Central memory CD8-positive, alpha-beta T cell (primary cell): ENCODE measurements around the gene TFIP11.

Experiments
- ATAC-seq: fragments of 150-1000 bp; cut with Tn5 transposase; replicated peaks from 2 replicates; pipeline ENCODE4 v1.10.0; 2022; ENCODE audit warnings: mild to moderate bottlenecking, moderate FRiP score, moderate number of reproducible peaks; ENCODE audit not compliant: poor library complexity, severe bottlenecking; ENCODE audit errors: extremely low read depth
- DNase-seq, 2 donors: peaks; one replicate each; pipeline ENCODE4 v3.0.0; 2021; ENCODE audit warnings: low spot score in 2 of 2
- H3K27ac Mint-ChIP-seq: one replicate; pipeline ENCODE4 v1.8.0; 2022; ENCODE audit warnings: low read depth, mild to moderate bottlenecking, moderate library complexity, mixed read lengths
- H3K27me3 Mint-ChIP-seq: one replicate; pipeline ENCODE4 v1.8.0; 2022; ENCODE audit warnings: mixed read lengths
- H3K36me3 Mint-ChIP-seq: one replicate; pipeline ENCODE4 v1.8.0; 2022; ENCODE audit warnings: mild to moderate bottlenecking, moderate library complexity, mixed read lengths; ENCODE audit not compliant: insufficient read depth
- H3K4me1 Mint-ChIP-seq: one replicate; pipeline ENCODE4 v1.8.0; 2022; ENCODE audit warnings: mixed read lengths
- H3K4me3 Mint-ChIP-seq: one replicate; pipeline ENCODE4 v1.8.0; 2022; ENCODE audit warnings: mild to moderate bottlenecking, moderate library complexity, mixed read lengths
- H3K9me3 Mint-ChIP-seq: one replicate; pipeline ENCODE4 v1.8.0; 2022; ENCODE audit warnings: mixed read lengths

The TFIP11 gene

DNA sequence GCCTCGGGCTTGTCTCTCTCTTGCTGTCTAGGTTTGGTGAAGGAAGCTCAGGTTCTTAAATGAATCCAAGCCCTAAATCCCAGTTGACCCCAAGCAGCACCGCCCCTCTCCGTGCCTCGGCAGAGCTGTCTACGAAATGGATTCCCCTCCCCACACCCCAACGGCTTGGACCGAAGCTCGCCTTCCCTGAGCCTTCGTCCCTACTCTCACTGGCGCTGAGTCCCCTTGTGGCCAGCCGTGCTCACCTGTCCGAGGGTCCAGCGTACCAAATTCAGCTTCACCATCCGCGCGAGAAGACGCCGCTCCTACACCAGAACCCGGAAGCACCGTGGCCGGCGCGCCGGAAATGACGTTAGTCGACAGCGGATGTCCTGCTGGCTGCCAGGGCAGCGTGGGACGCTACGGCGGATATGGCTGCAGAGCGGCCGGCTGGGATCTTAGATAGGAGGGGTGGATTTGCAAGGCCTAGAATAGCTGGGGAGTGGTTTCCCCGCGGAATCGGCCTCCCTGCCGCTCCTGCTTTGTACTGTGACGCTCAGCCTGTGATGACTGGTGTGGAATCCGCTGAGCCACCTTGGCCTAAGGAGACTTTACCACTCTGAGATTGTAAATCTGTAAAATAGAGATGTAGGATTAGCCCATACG lies at the start of gene TFIP11:
TSS of gene TFIP11 (minus strand) at position 325 of the 645 bp plus-strand sequence. CDS start 2,201 bp downstream, outside the sequence.
- peaks cover 38% of the 10 kb centered on the region for H3K4me1 Mint-ChIP-seq

DNA sequence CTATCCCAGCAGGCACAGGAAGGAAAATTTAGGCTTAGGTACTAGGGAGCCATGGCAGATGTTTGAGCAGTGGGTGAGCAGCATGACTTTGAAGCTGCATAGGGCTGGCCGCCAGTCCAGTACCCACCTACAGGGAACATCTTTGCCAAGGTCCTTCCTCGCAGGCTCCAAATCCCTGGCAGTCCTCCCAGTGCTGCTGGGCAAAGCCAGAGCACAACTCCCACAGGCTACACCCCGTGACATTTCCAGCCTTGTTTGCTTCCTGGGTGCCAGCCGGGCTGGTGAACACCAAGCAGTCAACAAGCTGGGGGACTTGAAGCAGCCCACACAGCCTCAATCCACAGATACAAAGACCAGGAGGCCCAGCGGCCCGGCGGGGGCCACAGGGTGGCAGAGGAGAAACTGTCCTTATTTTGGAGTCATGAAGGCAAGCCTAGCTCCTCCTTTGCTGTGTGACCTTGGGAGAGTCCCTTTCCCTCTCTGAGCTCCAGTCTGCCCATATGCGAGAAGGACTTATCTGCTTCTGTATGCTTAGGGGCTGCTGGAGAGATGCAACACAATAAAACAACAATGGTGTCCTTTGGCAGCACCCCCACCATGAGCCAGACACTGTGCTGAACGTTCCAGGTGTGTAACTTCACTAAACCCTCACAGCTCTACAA lies 49.6 kb upstream of the TFIP11 start:
- Mint-ChIP-seq H3K4me3 (no peak overlapping the region), H3K27me3 (no peaks in the 10 kb centered on the region), H3K9me3 (no peaks in the 10 kb centered on the region), H3K4me1 (peaks cover 87% of the 10 kb centered on the region), H3K36me3 (peaks cover 30% of the 10 kb centered on the region), H3K27ac (peak overlapping the region; percentile 41)
- ATAC-seq (no peak), DNase-seq (no peak)

More for the DNA sequence above, at the start of gene TFIP11:
- DNase-seq (peak; percentile 76 to 77), ATAC-seq (peak; percentile 90)
- Mint-ChIP-seq H3K27me3 (no peaks in the 10 kb centered on the region), H3K9me3 (no peaks in the 10 kb centered on the region), H3K27ac (peak within 1 kb of the TSS; percentile 99), H3K4me3 (peak within 1 kb of the TSS; percentile 98), H3K36me3 (peaks cover 32% of the 10 kb centered on the region)

DNA sequence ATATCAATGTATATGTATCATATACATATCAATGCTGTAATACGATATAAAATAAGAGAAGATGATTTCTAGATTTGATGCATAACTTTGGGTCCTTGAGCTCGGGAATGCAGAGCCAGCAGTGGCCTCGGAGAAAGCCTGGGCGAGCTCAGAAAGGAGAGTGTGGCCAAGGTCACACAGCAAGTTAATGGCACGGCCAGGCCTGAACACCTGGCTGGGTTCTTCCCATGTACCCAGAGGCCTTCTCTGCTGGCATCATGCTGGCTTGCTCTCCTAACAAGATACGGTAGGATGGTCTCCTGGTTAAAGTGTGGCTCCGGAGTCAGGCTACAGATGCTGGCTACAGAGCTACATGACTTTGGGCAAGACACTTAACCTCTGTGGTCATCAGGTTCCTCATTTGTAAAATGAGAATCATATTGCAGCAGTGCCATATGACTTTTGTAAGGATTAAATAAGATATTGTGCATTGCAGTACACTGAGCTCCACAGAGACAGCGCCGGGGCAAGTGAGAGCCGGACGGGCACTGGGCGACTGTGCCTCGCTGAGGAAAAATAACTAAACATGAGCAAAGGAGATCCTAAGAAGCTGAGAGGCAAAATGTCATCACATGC lies 47.8 kb upstream of the TFIP11 start:
- ATAC-seq: no peak

DNA sequence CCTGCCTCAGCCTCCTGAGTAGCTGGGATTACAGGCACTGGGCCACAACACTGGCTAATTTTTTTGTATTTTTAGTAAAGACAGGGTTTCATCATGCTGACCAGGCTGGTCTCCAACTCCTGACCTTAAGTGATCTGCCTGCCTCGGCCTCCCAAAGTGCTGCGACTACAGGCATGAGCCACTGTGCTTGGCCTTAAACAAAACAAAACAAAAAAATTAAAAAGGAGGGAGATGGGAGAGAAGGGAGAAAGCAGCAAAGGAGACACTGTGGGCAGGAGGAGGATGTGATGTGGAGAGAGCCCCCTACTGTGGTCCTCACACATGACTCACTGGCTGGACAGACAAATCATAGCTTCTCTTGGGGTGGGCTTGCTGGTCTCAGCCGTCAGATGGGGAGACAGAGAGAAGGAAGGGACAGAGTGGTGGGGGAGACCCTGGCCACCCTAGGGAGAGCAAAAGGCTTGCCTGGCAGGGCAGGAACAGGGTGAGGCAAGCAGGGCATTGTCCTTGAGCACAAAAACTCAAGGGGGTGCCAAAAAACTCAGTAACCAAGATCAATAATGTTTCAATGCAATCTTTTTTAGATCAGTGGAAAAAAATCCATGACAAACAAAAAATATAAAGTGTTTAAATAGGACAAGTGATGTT lies 46.1 kb upstream of the TFIP11 start:
- peaks cover 77% of the 10 kb centered on the region for H3K4me1 Mint-ChIP-seq

More for the DNA sequence above, 47.8 kb upstream of the TFIP11 start:
- no peak overlapping the region for H3K4me3 Mint-ChIP-seq
- H3K27me3 Mint-ChIP-seq: no peaks in the 10 kb centered on the region
- peak overlapping the region; percentile 83 for H3K27ac Mint-ChIP-seq
- no peaks in the 10 kb centered on the region for H3K9me3 Mint-ChIP-seq
- no peak for DNase-seq
- H3K36me3 Mint-ChIP-seq: peaks cover 26% of the 10 kb centered on the region
- peaks cover 79% of the 10 kb centered on the region for H3K4me1 Mint-ChIP-seq

DNA sequence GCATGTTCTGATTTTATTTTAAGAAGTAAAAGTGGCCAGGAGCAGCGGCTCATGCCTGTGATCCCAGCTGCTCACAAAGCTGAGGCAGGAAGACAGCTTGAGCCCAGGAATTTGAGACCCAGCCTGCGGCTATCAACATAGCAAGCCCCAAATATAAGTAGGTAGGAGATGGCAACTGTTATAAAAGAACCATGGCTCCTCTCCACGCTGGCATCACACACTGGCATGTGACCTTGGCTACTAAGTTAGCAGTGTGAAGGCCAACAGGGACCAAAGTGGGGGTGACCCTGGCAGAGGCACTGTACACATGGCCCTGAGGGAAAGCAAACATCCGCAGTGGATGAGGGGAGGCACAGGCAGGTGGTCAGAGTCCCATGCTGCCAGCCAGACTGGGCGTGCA lies 44.6 kb upstream of the TFIP11 start:
- peaks cover 62% of the 10 kb centered on the region for H3K4me1 Mint-ChIP-seq
- DNase-seq (no peak), ATAC-seq (no peak)
- H3K9me3 Mint-ChIP-seq: no peaks in the 10 kb centered on the region
- H3K36me3 Mint-ChIP-seq: peaks cover 12% of the 10 kb centered on the region
- H3K27me3 Mint-ChIP-seq: no peaks in the 10 kb centered on the region
- no peak overlapping the region for H3K4me3 Mint-ChIP-seq
- H3K27ac Mint-ChIP-seq: no peak overlapping the region

More for the DNA sequence above, 46.1 kb upstream of the TFIP11 start:
- peak overlapping the region; percentile 83 for H3K27ac Mint-ChIP-seq
- DNase-seq (no peak), ATAC-seq (no peak)
- H3K9me3 Mint-ChIP-seq: no peaks in the 10 kb centered on the region
- no peak overlapping the region for H3K4me3 Mint-ChIP-seq
- H3K36me3 Mint-ChIP-seq: peaks cover 19% of the 10 kb centered on the region
- no peaks in the 10 kb centered on the region for H3K27me3 Mint-ChIP-seq

DNA sequence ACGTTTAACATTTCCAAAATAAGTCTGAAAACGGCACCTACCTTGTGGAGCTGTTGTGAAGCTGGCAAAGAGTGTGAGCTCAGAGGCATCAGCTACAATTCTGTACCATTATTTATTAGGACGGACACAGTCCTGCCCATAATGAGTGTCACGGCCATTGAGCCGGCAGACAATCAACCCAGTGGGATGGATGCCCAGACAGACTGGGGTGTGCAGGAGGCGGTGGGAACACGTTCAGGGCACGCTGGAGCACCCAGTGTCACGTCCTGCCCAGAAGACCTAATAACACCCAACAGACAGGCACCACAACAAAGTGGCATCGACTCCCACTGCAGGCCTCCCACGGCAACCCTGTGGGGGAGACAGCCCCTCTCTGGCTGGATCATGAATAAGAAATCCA lies 43.2 kb upstream of the TFIP11 start:
- peaks cover 12% of the 10 kb centered on the region for H3K36me3 Mint-ChIP-seq
- no peak overlapping the region for H3K27ac Mint-ChIP-seq
- H3K4me3 Mint-ChIP-seq: no peak overlapping the region
- ATAC-seq (no peak), DNase-seq (no peak)
- no peaks in the 10 kb centered on the region for H3K9me3 Mint-ChIP-seq
- H3K4me1 Mint-ChIP-seq: peaks cover 65% of the 10 kb centered on the region
- H3K27me3 Mint-ChIP-seq: no peaks in the 10 kb centered on the region

DNA sequence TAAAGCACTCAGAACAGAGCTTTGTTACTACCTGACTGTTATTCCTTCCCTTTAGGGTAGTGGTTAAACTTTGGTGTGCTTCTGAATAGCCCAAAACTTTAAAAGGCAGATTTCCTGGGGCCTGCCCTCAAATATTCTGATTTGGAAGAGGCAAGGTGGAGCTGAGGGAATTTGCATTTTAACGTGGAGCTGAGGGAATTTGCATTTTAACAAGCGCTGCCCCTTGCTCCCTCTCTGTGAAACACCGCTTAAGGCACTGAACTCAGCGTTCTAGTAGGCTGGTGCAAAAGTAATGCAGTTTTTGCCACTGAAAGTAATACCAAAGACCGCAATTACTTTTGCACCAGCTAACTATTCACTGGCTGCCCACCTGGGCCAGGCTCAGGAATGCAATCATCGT lies 42.7 kb upstream of the TFIP11 start:
- peaks cover 10% of the 10 kb centered on the region for H3K36me3 Mint-ChIP-seq
- DNase-seq: no peak
- no peak overlapping the region for H3K27ac Mint-ChIP-seq
- ATAC-seq: no peak
- no peak overlapping the region for H3K4me3 Mint-ChIP-seq
- no peaks in the 10 kb centered on the region for H3K9me3 Mint-ChIP-seq
- peaks cover 65% of the 10 kb centered on the region for H3K4me1 Mint-ChIP-seq
- no peaks in the 10 kb centered on the region for H3K27me3 Mint-ChIP-seq

DNA sequence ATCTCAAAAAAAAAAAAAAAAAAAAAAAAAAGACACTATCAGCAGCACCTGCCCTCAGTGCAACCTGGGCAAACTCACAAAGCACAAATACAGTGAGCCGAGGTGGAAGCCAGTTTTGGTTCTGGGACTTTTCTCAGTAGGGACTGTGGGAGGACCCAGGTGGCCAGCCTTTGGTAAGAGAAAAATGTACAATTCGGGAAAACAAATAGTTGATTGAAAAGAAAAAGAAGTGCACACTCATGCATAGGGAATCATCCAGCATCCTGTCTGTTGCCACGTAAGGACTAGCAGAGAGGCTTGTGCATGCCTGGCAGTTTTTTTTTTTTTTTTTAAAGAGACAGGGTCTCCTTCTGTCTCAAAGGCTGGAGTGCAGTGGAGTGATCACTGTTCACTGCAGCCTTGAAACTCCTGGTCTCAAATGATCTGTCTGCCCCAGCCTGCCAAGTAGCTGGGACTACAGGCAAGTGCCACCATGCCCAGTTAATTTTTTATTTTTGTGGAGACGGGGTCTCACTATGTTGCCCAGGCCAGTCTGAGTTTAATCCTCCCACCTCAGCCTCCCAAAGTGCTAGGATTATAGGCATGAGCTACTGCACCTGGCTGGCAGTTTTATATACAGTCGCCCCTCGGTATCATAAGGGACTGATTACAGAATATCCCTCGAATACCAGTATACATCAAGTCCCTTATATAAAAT lies 40.9 kb upstream of the TFIP11 start:
- Mint-ChIP-seq H3K4me1 (peaks cover 52% of the 10 kb centered on the region), H3K27ac (peak overlapping the region; percentile 42), H3K27me3 (no peaks in the 10 kb centered on the region), H3K36me3 (peaks cover 10% of the 10 kb centered on the region), H3K9me3 (no peaks in the 10 kb centered on the region), H3K4me3 (peak overlapping the region; percentile 19)
- ATAC-seq: no peak
- DNase-seq: no peak

DNA sequence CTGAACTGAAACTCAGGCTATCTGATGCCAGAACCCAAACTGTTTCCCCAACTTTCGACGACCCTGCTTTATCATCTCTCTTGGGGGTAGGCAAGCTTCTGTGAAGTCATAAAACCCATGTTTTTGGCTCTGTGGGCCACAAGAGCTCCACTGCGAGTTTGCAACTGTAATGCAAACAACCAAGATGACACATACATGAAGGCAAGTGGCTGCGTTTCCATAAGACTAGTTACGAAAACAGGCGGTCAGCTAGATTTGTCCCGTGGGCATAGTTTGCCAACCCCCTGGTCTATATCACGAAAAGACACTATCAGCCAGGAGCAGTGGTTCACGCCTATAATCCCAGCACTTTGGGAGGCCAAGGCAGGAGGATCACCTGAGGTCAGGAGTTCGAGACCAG lies 40.2 kb upstream of the TFIP11 start:
- DNase-seq (no peak), ATAC-seq (no peak)
- Mint-ChIP-seq H3K36me3 (peaks cover 9% of the 10 kb centered on the region), H3K9me3 (no peaks in the 10 kb centered on the region), H3K27ac (no peak overlapping the region), H3K27me3 (no peaks in the 10 kb centered on the region), H3K4me1 (peaks cover 54% of the 10 kb centered on the region), H3K4me3 (no peak overlapping the region)

DNA sequence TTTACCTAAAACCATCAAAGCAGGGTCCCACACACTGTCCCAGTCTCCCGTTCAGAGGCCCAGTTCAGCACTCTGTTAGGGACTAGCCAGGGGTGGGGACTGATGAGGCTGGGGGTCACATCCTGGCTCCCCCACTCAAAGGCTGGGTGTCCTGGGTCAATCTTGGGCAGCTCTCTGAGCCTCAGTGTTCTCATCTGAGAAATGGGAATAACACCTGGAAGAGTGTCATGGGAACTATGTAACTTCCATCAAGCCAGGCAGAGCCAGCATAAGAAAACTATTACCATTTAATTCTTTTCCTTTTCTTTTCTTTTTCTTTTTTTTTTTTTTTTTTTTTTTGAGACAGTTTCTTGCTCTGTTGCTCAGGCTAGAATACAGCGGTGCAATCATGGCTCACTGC lies 39.3 kb upstream of the TFIP11 start:
- H3K9me3 Mint-ChIP-seq: no peaks in the 10 kb centered on the region
- H3K4me1 Mint-ChIP-seq: peaks cover 54% of the 10 kb centered on the region
- H3K36me3 Mint-ChIP-seq: peaks cover 11% of the 10 kb centered on the region
- no peak overlapping the region for H3K27ac Mint-ChIP-seq
- H3K27me3 Mint-ChIP-seq: no peaks in the 10 kb centered on the region
- no peak for ATAC-seq
- no peak for DNase-seq
- H3K4me3 Mint-ChIP-seq: no peak overlapping the region

DNA sequence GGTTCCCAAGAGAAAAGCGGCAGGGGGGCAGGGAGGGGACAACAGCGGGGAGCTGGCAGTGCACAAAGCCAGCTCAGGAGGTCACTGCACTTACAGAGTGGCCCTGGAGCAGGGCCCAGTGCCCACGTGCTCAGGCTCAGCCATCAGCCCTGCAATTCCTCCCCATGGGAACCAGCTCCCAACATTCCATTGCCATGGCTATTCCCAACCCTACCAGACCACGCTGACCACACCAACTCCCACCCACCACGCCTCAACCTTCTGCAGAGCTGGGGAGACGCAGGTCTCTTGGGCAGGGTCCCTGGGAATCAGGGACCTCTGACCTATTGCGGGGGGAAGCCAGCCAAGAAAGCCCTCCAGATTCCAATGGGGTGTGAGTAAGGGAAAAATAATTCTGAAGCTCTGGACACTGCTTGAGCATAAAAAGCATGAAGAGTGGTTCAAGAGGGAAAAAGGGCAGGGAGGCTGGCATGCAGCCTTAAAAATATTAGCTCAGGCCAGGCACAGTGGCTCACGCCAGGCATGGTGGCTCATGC lies 38.3 kb upstream of the TFIP11 start:
- H3K9me3 Mint-ChIP-seq: no peaks in the 10 kb centered on the region
- H3K4me3 Mint-ChIP-seq: no peak overlapping the region
- DNase-seq (no peak), ATAC-seq (no peak)
- peak overlapping the region; percentile 30 for H3K27ac Mint-ChIP-seq
- H3K4me1 Mint-ChIP-seq: peaks cover 59% of the 10 kb centered on the region
- peaks cover 12% of the 10 kb centered on the region for H3K36me3 Mint-ChIP-seq
- H3K27me3 Mint-ChIP-seq: no peaks in the 10 kb centered on the region

DNA sequence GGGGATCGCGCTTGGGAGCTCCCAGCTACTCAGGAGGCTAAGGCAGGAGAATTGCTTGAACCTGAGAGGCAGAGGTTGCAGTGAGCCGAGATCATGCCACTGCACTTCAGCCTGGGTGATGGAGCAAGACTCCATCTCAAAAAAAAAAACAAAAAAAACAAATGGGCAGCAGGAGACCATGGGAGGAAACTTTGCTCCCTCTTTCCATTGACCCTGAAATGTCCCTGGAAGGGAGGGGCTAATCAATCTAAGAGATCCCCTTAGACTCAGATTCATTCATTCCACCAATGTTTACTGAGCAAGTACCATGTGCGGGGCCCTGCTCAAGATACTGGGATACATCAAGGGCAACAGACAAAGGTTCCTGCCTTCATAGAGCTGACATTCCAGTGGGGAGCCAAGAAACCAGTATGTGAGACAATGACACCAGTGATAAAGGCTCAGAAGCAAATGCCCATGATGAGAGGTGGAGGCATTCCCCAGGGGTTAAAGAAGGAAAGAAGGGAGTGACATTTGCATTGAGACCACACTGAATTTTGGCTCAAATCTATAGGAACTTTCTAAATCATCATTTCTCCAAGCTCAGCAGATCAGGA lies 37.7 kb upstream of the TFIP11 start:
- no peaks in the 10 kb centered on the region for H3K9me3 Mint-ChIP-seq
- no peak for DNase-seq
- no peak for ATAC-seq
- peaks cover 64% of the 10 kb centered on the region for H3K4me1 Mint-ChIP-seq
- H3K36me3 Mint-ChIP-seq: peaks cover 12% of the 10 kb centered on the region
- H3K27ac Mint-ChIP-seq: peak overlapping the region; percentile 30
- no peak overlapping the region for H3K4me3 Mint-ChIP-seq
- no peaks in the 10 kb centered on the region for H3K27me3 Mint-ChIP-seq
